Measurements from ENCODE around the gene TAF12. TPM values are rescaled to one million over a fixed set of nuclear protein-coding genes. Genes with fewer than 3 reads are reported as not detected.
"Not testable (repeated sequence)": the region's sequence is repeated elsewhere in the genome, so short reads cannot be mapped to it uniquely, and the experiment has no call there.

The TAF12 gene
- polyA plus RNA-seq, 1 donor, result 28.4 TPM

- peak; percentile 93 for DNase-seq
Observed at GRCh38 chr1:28648008-28648473, 5.2 kb upstream of the TAF12 start.

GRCh38 chr1:28646040-28646439 is 3.2 kb upstream of the TAF12 start:
- DNase-seq, result no peak

GRCh38 chr1:28645406-28645805 is 2.5 kb upstream of the TAF12 start:
- not testable (repeated sequence) for DNase-seq

GRCh38 chr1:28644494-28644893 is 1.6 kb upstream of the TAF12 start:
- DNase-seq, result no peak

GRCh38 chr1:28642056-28642846 is 616 bp downstream of the TAF12 start:
- DNase-seq, result peak; percentile 32

- no peak for DNase-seq
Observed at GRCh38 chr1:28640766-28641165, 2.1 kb downstream of the TAF12 start.

- DNase-seq, result no peak
Observed at GRCh38 chr1:28632560-28632959, 10.3 kb downstream of the TAF12 start.

GRCh38 chr1:28631713-28632112 is 11.2 kb downstream of the TAF12 start:
- no peak for DNase-seq

GRCh38 chr1:28613175-28613574 is 29.7 kb downstream of the TAF12 start:
- no peak for DNase-seq

- no peak for DNase-seq
Observed at GRCh38 chr1:28606771-28607170, 36.1 kb downstream of the TAF12 start.

GRCh38 chr1:28604962-28605361 is 37.9 kb downstream of the TAF12 start:
- no peak for DNase-seq

GRCh38 chr1:28604411-28604810 is 38.5 kb downstream of the TAF12 start:
- DNase-seq, result no peak

GRCh38 chr1:28602536-28603439 is 40.1 kb downstream of the TAF12 start:
- peak; percentile 79 for DNase-seq

- DNase-seq, result no peak
Observed at GRCh38 chr1:28601696-28602095, 41.2 kb downstream of the TAF12 start.

GRCh38 chr1:28596276-28596675 is 46.6 kb downstream of the TAF12 start:
- not testable (repeated sequence) for DNase-seq

- no peak for DNase-seq
Observed at GRCh38 chr1:28595412-28596191, 47.3 kb downstream of the TAF12 start.

- DNase-seq, result not testable (repeated sequence)
Observed at GRCh38 chr1:28594686-28595411, 48.0 kb downstream of the TAF12 start.

- DNase-seq, result not testable (repeated sequence)
Observed at GRCh38 chr1:28593988-28594356, 48.9 kb downstream of the TAF12 start.

GRCh38 chr1:28592321-28593071 is 50.4 kb downstream of the TAF12 start:
- DNase-seq, result no peak

- DNase-seq, result no peak
Observed at GRCh38 chr1:28591708-28592320, 51.1 kb downstream of the TAF12 start, which contains the start of gene RAB42. Gene RAB42 (plus strand): TSS chr1:28592265. CDS start chr1:28592512, 247 bp downstream.
